ENCODE data around the gene CASK. TPM values are rescaled to one million over a fixed set of nuclear protein-coding genes. Genes with fewer than 3 reads are reported as not detected.

The CASK gene
- total RNA-seq, 1 experiment from 2014 or later: 33.5 TPM

- intact Hi-C loops (cut with micrococcal nuclease; ENCODE audit: unreplicated experiment): no loop called here
- no peak overlapping the region for H3K27ac ChIP-seq (ENCODE audit: low read depth, low read length, poor library complexity, severe bottlenecking)
- H3K27me3 ChIP-seq (replicated peaks; ENCODE audit: insufficient read depth, low read depth, low read length, poor library complexity): no peaks in the 10 kb centered on the region
- no peak overlapping the region for H3K4me3 ChIP-seq (ENCODE audit: low read depth, low read length, poor library complexity, severe bottlenecking)
- H3K9me3 ChIP-seq (ENCODE audit: low read depth, low read length, poor library complexity, severe bottlenecking): no peaks in the 10 kb centered on the region
- no peaks in the 10 kb centered on the region for H3K36me3 ChIP-seq (ENCODE audit: insufficient read depth, low read length, poor library complexity, severe bottlenecking)
- ChIA-PET POLR2A (ENCODE audit: low non-redundant PET) (no interaction called here), CTCF (no interaction called here)
- no TSS peak for BruUV-seq (replicated peaks)
- no peak for DNase-seq (ENCODE audit: low spot score)
- TF ChIP-seq CTCF (conservative IDR thresholded peaks at IDR 0.05; ENCODE audit: low read depth, low read length) (no peak), EZH2 (IDR thresholded peaks at IDR 0.05; ENCODE audit: borderline replicate concordance, low read depth, low read length, poor library complexity, severe bottlenecking) (no peak)
- no peaks in the 10 kb centered on the region for H3K4me1 ChIP-seq (ENCODE audit: insufficient read depth, low read length, poor library complexity, severe bottlenecking)
These were observed 332.7 kb downstream of the CASK start for GRCh38 chrX:41590641-41591040.

- intact Hi-C loops (cut with micrococcal nuclease; ENCODE audit: unreplicated experiment): no loop called here
- DNase-seq (ENCODE audit: low spot score): peak; percentile 5
- BruUV-seq (replicated peaks): no TSS peak
These were observed 333.6 kb downstream of the CASK start for GRCh38 chrX:41589634-41590270.

GRCh38 chrX:41588271-41588670 lies 335.1 kb downstream of the CASK start:
- Histone ChIP-seq H3K4me1 (ENCODE audit: insufficient read depth, low read length, poor library complexity, severe bottlenecking) (no peaks in the 10 kb centered on the region), H3K27ac (ENCODE audit: low read depth, low read length, poor library complexity, severe bottlenecking) (no peak overlapping the region), H3K4me3 (ENCODE audit: low read depth, low read length, poor library complexity, severe bottlenecking) (no peak overlapping the region), H3K9me3 (ENCODE audit: low read depth, low read length, poor library complexity, severe bottlenecking) (no peaks in the 10 kb centered on the region), H3K36me3 (ENCODE audit: insufficient read depth, low read length, poor library complexity, severe bottlenecking) (no peaks in the 10 kb centered on the region), H3K27me3 (replicated peaks; ENCODE audit: insufficient read depth, low read depth, low read length, poor library complexity) (no peaks in the 10 kb centered on the region)
- TF ChIP-seq CTCF (conservative IDR thresholded peaks at IDR 0.05; ENCODE audit: low read depth, low read length) (no peak), EZH2 (IDR thresholded peaks at IDR 0.05; ENCODE audit: borderline replicate concordance, low read depth, low read length, poor library complexity, severe bottlenecking) (no peak)
- DNase-seq (ENCODE audit: low spot score): no peak
- CTCF ChIA-PET: no interaction called here
- no TSS peak for BruUV-seq (replicated peaks)
- intact Hi-C loops (cut with micrococcal nuclease; ENCODE audit: unreplicated experiment): no loop called here
- POLR2A ChIA-PET (ENCODE audit: low non-redundant PET): no interaction called here

More at GRCh38 chrX:41589634-41590270, 333.6 kb downstream of the CASK start:
- no peaks in the 10 kb centered on the region for H3K36me3 ChIP-seq (ENCODE audit: insufficient read depth, low read length, poor library complexity, severe bottlenecking)
- H3K27me3 ChIP-seq (replicated peaks; ENCODE audit: insufficient read depth, low read depth, low read length, poor library complexity): no peaks in the 10 kb centered on the region
- H3K27ac ChIP-seq (ENCODE audit: low read depth, low read length, poor library complexity, severe bottlenecking): no peak overlapping the region
- H3K9me3 ChIP-seq (ENCODE audit: low read depth, low read length, poor library complexity, severe bottlenecking): no peaks in the 10 kb centered on the region
- POLR2A ChIA-PET (ENCODE audit: low non-redundant PET): no interaction called here
- no peak overlapping the region for H3K4me3 ChIP-seq (ENCODE audit: low read depth, low read length, poor library complexity, severe bottlenecking)
- H3K4me1 ChIP-seq (ENCODE audit: insufficient read depth, low read length, poor library complexity, severe bottlenecking): no peaks in the 10 kb centered on the region
- CTCF ChIA-PET: no interaction called here
- TF ChIP-seq CTCF (conservative IDR thresholded peaks at IDR 0.05; ENCODE audit: low read depth, low read length): no peak
- TF ChIP-seq EZH2 (IDR thresholded peaks at IDR 0.05; ENCODE audit: borderline replicate concordance, low read depth, low read length, poor library complexity, severe bottlenecking): no peak

Measured in A673 (cell line).